ENCODE data around the gene LINS1.

LINS1 gene

GRCh38 chr15:100569391-100569790 is 32.6 kb downstream of the LINS1 start:
- TF ChIP-seq FOXP2 (optimal IDR thresholded peaks at IDR 0.05; ENCODE audit: borderline replicate concordance, extremely low read depth, extremely low read length, insufficient read depth) (no peak), SIN3A (IDR thresholded peaks at IDR 0.05; ENCODE audit: borderline replicate concordance, insufficient read depth, low read length) (no peak), POLR2AphosphoS5 (IDR thresholded peaks at IDR 0.05; ENCODE audit: low read depth, low read length) (no peak), REST (IDR thresholded peaks at IDR 0.05; ENCODE audit: insufficient read depth in 1 of 2, low read depth in 2 of 2, low read length in 2 of 2) (no peak), TAF1 (IDR thresholded peaks at IDR 0.05; ENCODE audit: borderline replicate concordance, insufficient read depth, low read length) (no peak)

GRCh38 chr15:100566850-100567628 is 34.9 kb downstream of the LINS1 start:
- TF ChIP-seq REST (IDR thresholded peaks at IDR 0.05; ENCODE audit: insufficient read depth in 1 of 2, low read depth in 2 of 2, low read length in 2 of 2) (no peak), FOXP2 (optimal IDR thresholded peaks at IDR 0.05; ENCODE audit: borderline replicate concordance, extremely low read depth, extremely low read length, insufficient read depth) (no peak), SIN3A (IDR thresholded peaks at IDR 0.05; ENCODE audit: borderline replicate concordance, insufficient read depth, low read length) (no peak)

GRCh38 chr15:100565591-100565990 is 36.4 kb downstream of the LINS1 start:
- TF ChIP-seq FOXP2 (optimal IDR thresholded peaks at IDR 0.05; ENCODE audit: borderline replicate concordance, extremely low read depth, extremely low read length, insufficient read depth) (no peak), POLR2AphosphoS5 (IDR thresholded peaks at IDR 0.05; ENCODE audit: low read depth, low read length) (no peak), TAF1 (IDR thresholded peaks at IDR 0.05; ENCODE audit: borderline replicate concordance, insufficient read depth, low read length) (no peak), REST (IDR thresholded peaks at IDR 0.05; ENCODE audit: insufficient read depth in 1 of 2, low read depth in 2 of 2, low read length in 2 of 2) (no peak)

GRCh38 chr15:100560323-100560722 is 41.7 kb downstream of the LINS1 start:
- no peak for TF ChIP-seq TAF1 (IDR thresholded peaks at IDR 0.05; ENCODE audit: borderline replicate concordance, insufficient read depth, low read length)
- no peak for TF ChIP-seq POLR2AphosphoS5 (IDR thresholded peaks at IDR 0.05; ENCODE audit: low read depth, low read length)
- no peak for TF ChIP-seq REST (IDR thresholded peaks at IDR 0.05; ENCODE audit: insufficient read depth in 1 of 2, low read depth in 2 of 2, low read length in 2 of 2)
- no peak for TF ChIP-seq SIN3A (IDR thresholded peaks at IDR 0.05; ENCODE audit: borderline replicate concordance, insufficient read depth, low read length)
- no peak for TF ChIP-seq FOXP2 (optimal IDR thresholded peaks at IDR 0.05; ENCODE audit: borderline replicate concordance, extremely low read depth, extremely low read length, insufficient read depth)

All from PFSK-1 (cell line).